ENCODE measurements around the gene SLC7A5.
"Not testable (repeated sequence)": the region's sequence is repeated elsewhere in the genome, so short reads cannot be mapped to it uniquely, and the experiment has no call there.

DNA sequence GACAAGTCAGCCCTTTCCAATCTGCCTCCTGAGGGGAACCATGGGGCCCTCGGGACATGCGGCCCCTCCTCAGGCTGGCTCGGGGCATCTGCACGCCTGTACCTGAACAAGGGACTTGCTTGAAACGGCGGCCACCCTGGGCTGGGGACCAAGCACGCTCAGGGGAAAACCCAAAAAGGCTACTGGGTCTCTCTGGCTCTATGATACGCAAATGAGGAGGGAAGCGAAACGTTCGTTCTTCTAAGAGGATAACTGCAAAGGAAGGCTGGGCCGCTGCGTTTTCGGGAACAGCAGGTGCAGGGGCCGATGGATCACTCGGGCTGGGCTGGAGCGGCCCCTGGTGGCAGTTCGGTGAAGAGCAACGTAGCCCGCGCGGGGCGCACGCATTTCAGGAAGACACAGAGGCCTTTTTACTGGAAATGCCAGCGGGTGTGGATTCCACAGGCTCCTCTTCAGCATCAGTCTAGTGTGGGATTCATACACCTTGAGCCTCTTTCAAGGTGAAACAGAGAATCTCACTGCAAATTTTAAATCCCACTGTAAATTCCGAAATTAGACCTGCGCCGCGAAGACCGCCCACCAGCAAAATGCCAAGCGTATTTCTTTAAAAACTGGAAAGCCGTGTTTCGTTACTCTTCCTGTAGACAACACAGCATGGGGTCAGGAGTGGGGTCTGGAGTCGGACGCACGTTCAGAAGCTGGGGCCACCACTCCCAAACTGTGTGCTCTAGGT, 40.1 kb upstream of the SLC7A5 start:
- TF ChIP-seq POLR2A (IDR thresholded peaks at IDR 0.05; ENCODE audit: low read depth, low read length); POLR2AphosphoS5 (IDR thresholded peaks at IDR 0.05; ENCODE audit: low read depth, low read length); PAX5 (IDR thresholded peaks at IDR 0.05; ENCODE audit: insufficient read depth, low read length, severe bottlenecking): not testable (repeated sequence)
